Suprapubic skin (tissue), 4 donors: Measurements from ENCODE around the gene TRAK1. TPM values are rescaled to one million over a fixed set of nuclear protein-coding genes. Genes with fewer than 3 reads are reported as not detected.

Experiments used
- DNase-seq, 2 donors: peaks; one replicate each; pipeline ENCODE4 v3.0.0-alpha.2; 2019; ENCODE audit warnings: low spot score in 2 of 2
- H3K27ac ChIP-seq: fragments of 200-600 bp; sonication (generic); one replicate; pipeline ENCODE4 v1.5.1; 2019
- H3K27me3 ChIP-seq: fragments of 200-600 bp; sonication (generic); one replicate; pipeline ENCODE4 v1.5.1; 2019
- H3K36me3 ChIP-seq: fragments of 200-600 bp; sonication (generic); one replicate; pipeline ENCODE4 v1.5.1; 2019
- H3K4me1 ChIP-seq: fragments of 200-600 bp; sonication (generic); one replicate; pipeline ENCODE4 v1.5.1; 2019
- H3K4me3 ChIP-seq: fragments of 200-600 bp; sonication (generic); one replicate; pipeline ENCODE4 v1.5.1; 2019; ENCODE audit warnings: mild to moderate bottlenecking
- H3K9me3 ChIP-seq: fragments of 200-600 bp; sonication (generic); one replicate; pipeline ENCODE4 v1.5.1; 2019
- CTCF ChIP-seq, 2 donors: fragments of 200-600 bp in 1 of 2; fragments of 450-650 bp in 1 of 2; sonication (generic) in 1 of 2; IDR thresholded peaks; one replicate each; pipeline ENCODE4 v1.5.1; 2016 to 2019; ENCODE audit warnings: antibody characterized with exemption in 2 of 2, mild to moderate bottlenecking in 1 of 2, moderate library complexity in 1 of 2
- EP300 ChIP-seq: sonication (generic); formaldehyde crosslinking; IDR thresholded peaks from one replicate; pipeline ENCODE4 v1.6.1; 2017; ENCODE audit warnings: antibody characterized with exemption
- POLR2A ChIP-seq, 2 donors: fragments of 450-650 bp; IDR thresholded peaks; one replicate each; pipeline ENCODE4 v1.6.1; 2017; ENCODE audit warnings: antibody characterized with exemption in 2 of 2, mild to moderate bottlenecking in 2 of 2, moderate library complexity in 2 of 2
- POLR2AphosphoS5 ChIP-seq, 3 donors: sonication (generic); formaldehyde crosslinking; IDR thresholded peaks; one replicate each; pipeline ENCODE4 v1.6.1; 2017; ENCODE audit warnings: antibody characterized with exemption in 3 of 3
- WGBS: methylation state at CpG from one replicate; pipeline ENCODE4 v1.1.5; 2018; 5-methylcytosine and 5-hydroxymethylcytosine counted together
- total RNA-seq, 4 donors: library from RNA; depleted of rRNA; stranded (reverse); fragments of >200 nt; gene quantifications; one replicate each; pipeline ENCODE4 v1.1.0, GENCODE V29; 2016

The TRAK1 gene
- total RNA-seq, 4 donors from 2014 or later = 78.3 to 214 (median 86.4) TPM

GRCh38 chr3:42143440-42143839 is 52.3 kb downstream of the TRAK1 start:
- no peaks in the 10 kb centered on the region for H3K27me3 ChIP-seq
- WGBS = 87% methylated on average over 7 of the region's 7 CpGs
- TF ChIP-seq CTCF (IDR thresholded peaks at IDR 0.05) (no peak), POLR2AphosphoS5 (IDR thresholded peaks at IDR 0.05) (no peak), EP300 (no peak), POLR2A (IDR thresholded peaks at IDR 0.05) (no peak)
- H3K9me3 ChIP-seq = no peaks in the 10 kb centered on the region
- no peak overlapping the region for H3K27ac ChIP-seq
- no peak overlapping the region for H3K4me3 ChIP-seq
- DNase-seq = no peak
- H3K36me3 ChIP-seq = no peaks in the 10 kb centered on the region
- H3K4me1 ChIP-seq = no peaks in the 10 kb centered on the region

- Histone ChIP-seq H3K4me1 (peaks cover 3% of the 10 kb centered on the region), H3K27ac (no peak overlapping the region), H3K9me3 (no peaks in the 10 kb centered on the region), H3K36me3 (no peaks in the 10 kb centered on the region), H3K4me3 (no peak overlapping the region), H3K27me3 (no peaks in the 10 kb centered on the region)
- no peak for DNase-seq
- TF ChIP-seq POLR2AphosphoS5 (IDR thresholded peaks at IDR 0.05) (no peak), EP300 (no peak), CTCF (IDR thresholded peaks at IDR 0.05) (no peak), POLR2A (IDR thresholded peaks at IDR 0.05) (no peak)
Measured at GRCh38 chr3:42144209-42144608, 53.1 kb downstream of the TRAK1 start.

- DNase-seq = no peak
- no peak overlapping the region for H3K4me3 ChIP-seq
- no peaks in the 10 kb centered on the region for H3K9me3 ChIP-seq
- H3K27me3 ChIP-seq = no peaks in the 10 kb centered on the region
- WGBS = 76% methylated on average over 5 of the region's 5 CpGs
- TF ChIP-seq CTCF (IDR thresholded peaks at IDR 0.05) (no peak), EP300 (no peak), POLR2AphosphoS5 (IDR thresholded peaks at IDR 0.05) (no peak), POLR2A (IDR thresholded peaks at IDR 0.05) (no peak)
- H3K4me1 ChIP-seq = peaks cover 29% of the 10 kb centered on the region
- H3K36me3 ChIP-seq = no peaks in the 10 kb centered on the region
- H3K27ac ChIP-seq = no peak overlapping the region
Measured at GRCh38 chr3:42148086-42148848, 57.1 kb downstream of the TRAK1 start.

GRCh38 chr3:42148982-42149432 is 57.9 kb downstream of the TRAK1 start:
- DNase-seq = peak in 1 of 2 donors; percentile 78
- 49% methylated on average over 11 of the region's 11 CpGs for WGBS
- Histone ChIP-seq H3K4me3 (no peak overlapping the region), H3K27me3 (no peaks in the 10 kb centered on the region), H3K9me3 (no peaks in the 10 kb centered on the region), H3K36me3 (no peaks in the 10 kb centered on the region), H3K4me1 (peaks cover 29% of the 10 kb centered on the region), H3K27ac (no peak overlapping the region)
- no peak for TF ChIP-seq EP300
- TF ChIP-seq POLR2A (IDR thresholded peaks at IDR 0.05) = no peak
- no peak for TF ChIP-seq POLR2AphosphoS5 (IDR thresholded peaks at IDR 0.05)
- no peak for TF ChIP-seq CTCF (IDR thresholded peaks at IDR 0.05)

- no peak for DNase-seq
- Histone ChIP-seq H3K4me1 (peaks cover 29% of the 10 kb centered on the region), H3K9me3 (no peaks in the 10 kb centered on the region), H3K27ac (no peak overlapping the region), H3K27me3 (no peaks in the 10 kb centered on the region), H3K4me3 (no peak overlapping the region), H3K36me3 (no peaks in the 10 kb centered on the region)
- 85% methylated on average over 8 of the region's 8 CpGs for WGBS
- no peak for TF ChIP-seq POLR2A (IDR thresholded peaks at IDR 0.05)
- TF ChIP-seq EP300 = no peak
- TF ChIP-seq POLR2AphosphoS5 (IDR thresholded peaks at IDR 0.05) = no peak
- TF ChIP-seq CTCF (IDR thresholded peaks at IDR 0.05) = no peak
Measured at GRCh38 chr3:42149532-42149931, 58.4 kb downstream of the TRAK1 start.
